ENCODE data around the gene SPOCK3. TPM values are rescaled to one million over a fixed set of nuclear protein-coding genes. Genes with fewer than 3 reads are reported as not detected.
"Not testable (repeated sequence)": the region's sequence is repeated elsewhere in the genome, so short reads cannot be mapped to it uniquely, and the experiment has no call there.

Gene SPOCK3
- total RNA-seq, 2 donors from 2014 or later = not detected

DNA sequence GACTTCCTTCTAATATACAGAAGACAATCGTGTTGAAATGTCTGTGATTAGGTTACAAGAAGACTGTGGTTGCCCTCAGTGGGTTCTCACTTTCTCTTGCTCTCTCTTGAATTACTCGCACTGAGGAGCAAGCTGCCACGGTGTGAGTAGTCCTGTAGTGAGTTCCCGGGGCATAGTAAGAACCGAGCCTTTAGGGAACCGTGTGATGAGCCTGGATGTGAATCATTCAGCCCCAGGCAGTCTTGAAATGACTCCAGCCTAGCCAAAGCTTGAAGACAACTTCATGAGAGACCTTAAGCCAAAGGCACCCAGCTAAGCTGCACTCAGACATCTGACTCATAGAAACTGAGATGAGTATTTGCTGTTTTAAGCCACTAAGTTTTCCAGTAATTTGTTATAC, 292.7 kb downstream of the SPOCK3 start:
- H3K9me3 ChIP-seq (ENCODE audit: control insufficient read depth, low read length, poor library complexity, severe bottlenecking) = no peaks in the 10 kb centered on the region
- Mint-ChIP-seq H3K36me3 (ENCODE audit: low read depth) (no peaks in the 10 kb centered on the region), H3K4me1 (no peaks in the 10 kb centered on the region), H3K27ac (no peak overlapping the region), H3K27me3 (no peaks in the 10 kb centered on the region), H3K4me3 (no peak overlapping the region)
- ATAC-seq = no peak
- no peak for DNase-seq

DNA sequence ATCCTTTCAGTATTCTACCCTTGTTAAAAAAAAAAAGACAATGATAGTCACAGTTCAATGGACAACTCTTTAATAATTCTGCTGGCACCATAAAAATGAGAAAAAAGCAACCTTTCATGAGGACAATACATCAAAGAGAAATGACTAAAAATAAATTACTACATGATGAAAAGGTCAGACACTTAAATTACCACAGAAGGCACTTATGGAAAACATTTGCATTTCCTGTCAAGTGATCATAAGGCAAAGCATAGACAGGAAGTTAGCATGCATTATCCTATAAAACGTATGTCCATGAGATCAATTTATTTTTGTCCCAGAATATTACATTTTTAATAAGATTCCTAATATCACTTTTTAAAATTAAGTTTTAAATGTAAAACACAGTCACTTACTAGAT, 303.8 kb downstream of the SPOCK3 start:
- no peaks in the 10 kb centered on the region for H3K9me3 ChIP-seq (ENCODE audit: control insufficient read depth, low read length, poor library complexity, severe bottlenecking)
- H3K27ac Mint-ChIP-seq = no peak overlapping the region
- H3K4me3 Mint-ChIP-seq = no peak overlapping the region
- DNase-seq = no peak
- no peaks in the 10 kb centered on the region for H3K27me3 Mint-ChIP-seq
- H3K36me3 Mint-ChIP-seq (ENCODE audit: low read depth) = no peaks in the 10 kb centered on the region
- ATAC-seq = no peak
- H3K4me1 Mint-ChIP-seq = no peaks in the 10 kb centered on the region

DNA sequence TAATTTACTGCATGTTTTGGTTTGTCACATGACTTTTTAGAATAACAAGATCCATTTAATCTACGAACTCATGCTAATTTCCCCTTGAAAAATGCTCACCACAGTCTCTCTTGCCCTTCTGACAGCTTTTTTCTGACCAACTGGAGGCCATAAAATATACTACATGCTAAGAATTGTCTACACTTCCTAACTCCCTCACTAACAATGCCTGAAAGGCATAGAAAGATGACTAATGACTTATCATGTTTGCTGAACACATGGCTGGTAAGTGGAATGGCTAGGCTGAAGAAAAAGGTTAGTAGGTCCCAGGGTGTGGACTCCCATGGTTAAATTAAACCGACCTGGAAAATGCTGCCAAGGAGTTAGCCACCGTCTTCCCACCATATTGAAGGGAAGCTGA, 309.9 kb downstream of the SPOCK3 start:
- no peaks in the 10 kb centered on the region for H3K27me3 Mint-ChIP-seq
- no peaks in the 10 kb centered on the region for H3K36me3 Mint-ChIP-seq (ENCODE audit: low read depth)
- DNase-seq (no peak), ATAC-seq (no peak)
- H3K4me3 Mint-ChIP-seq = no peak overlapping the region
- H3K9me3 ChIP-seq (ENCODE audit: control insufficient read depth, low read length, poor library complexity, severe bottlenecking) = no peaks in the 10 kb centered on the region
- H3K27ac Mint-ChIP-seq = no peak overlapping the region
- H3K4me1 Mint-ChIP-seq = no peaks in the 10 kb centered on the region

DNA sequence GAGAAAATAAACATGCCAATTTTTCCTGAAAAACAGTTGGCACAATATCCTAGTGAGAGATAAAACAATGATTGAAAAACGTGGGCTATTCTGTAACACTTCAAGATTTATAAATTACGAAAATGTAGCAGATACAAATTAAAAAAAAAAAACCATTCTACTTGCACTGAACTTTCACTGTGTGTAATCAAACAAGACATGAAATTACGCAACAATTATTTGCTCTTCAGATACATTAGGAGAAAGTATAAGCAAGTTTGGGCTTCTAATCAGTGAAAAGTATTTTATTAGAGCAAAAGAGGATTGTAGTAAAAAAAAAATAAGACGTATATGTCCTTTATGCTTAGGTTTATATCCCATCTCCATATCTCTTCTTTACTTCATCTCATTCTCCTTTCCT, 320.4 kb downstream of the SPOCK3 start:
- Mint-ChIP-seq H3K27ac (no peak overlapping the region), H3K4me3 (no peak overlapping the region), H3K27me3 (no peaks in the 10 kb centered on the region), H3K36me3 (ENCODE audit: low read depth) (no peaks in the 10 kb centered on the region), H3K4me1 (no peaks in the 10 kb centered on the region)
- ATAC-seq (no peak), DNase-seq (no peak)
- H3K9me3 ChIP-seq (ENCODE audit: control insufficient read depth, low read length, poor library complexity, severe bottlenecking) = no peaks in the 10 kb centered on the region

DNA sequence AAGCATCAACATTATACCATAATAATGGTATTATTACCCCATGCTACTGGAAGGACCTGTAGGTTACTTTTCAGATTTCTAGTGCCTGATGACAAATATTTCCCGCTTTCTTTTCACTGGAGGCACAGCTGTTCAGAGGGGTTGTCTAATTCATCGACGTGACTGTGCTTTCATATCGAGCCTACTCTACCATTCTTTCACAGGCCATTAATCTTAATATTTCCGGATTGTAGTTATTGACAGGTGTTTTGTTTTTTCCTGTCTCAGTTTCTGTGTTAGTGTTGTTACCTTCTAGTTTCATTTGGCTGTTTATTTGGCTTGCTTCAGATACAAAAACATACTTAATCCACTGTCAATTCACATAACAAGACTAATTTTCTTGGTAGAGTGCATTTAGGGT, 330.9 kb downstream of the SPOCK3 start:
- Mint-ChIP-seq H3K27me3 (no peaks in the 10 kb centered on the region), H3K4me3 (no peak overlapping the region)

DNA sequence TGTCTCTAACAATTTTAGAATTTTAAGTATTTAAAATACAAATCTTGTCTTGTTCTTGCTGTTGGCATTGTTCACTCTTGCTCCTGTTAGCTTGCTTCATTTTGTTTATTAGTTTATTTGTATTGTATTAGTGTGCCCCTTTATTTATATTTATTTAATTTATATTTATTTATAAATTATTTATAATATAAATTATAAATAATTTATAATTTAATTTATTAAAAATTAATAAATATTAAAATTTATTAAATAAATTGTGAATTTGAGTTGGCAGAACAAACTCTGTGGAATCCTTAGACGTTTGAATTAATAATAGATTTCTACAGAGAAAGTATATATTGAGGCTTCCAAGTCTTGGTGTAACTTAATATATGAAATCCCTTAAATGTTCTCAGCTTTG, 331.4 kb downstream of the SPOCK3 start:
- Mint-ChIP-seq H3K27ac (no peak overlapping the region), H3K4me3 (no peak overlapping the region), H3K4me1 (no peaks in the 10 kb centered on the region), H3K27me3 (no peaks in the 10 kb centered on the region), H3K36me3 (ENCODE audit: low read depth) (no peaks in the 10 kb centered on the region)
- no peak for DNase-seq
- H3K9me3 ChIP-seq (ENCODE audit: control insufficient read depth, low read length, poor library complexity, severe bottlenecking) = no peaks in the 10 kb centered on the region
- ATAC-seq = no peak

More for the DNA sequence above, 330.9 kb downstream of the SPOCK3 start:
- Mint-ChIP-seq H3K27ac (no peak overlapping the region), H3K4me1 (no peaks in the 10 kb centered on the region), H3K36me3 (ENCODE audit: low read depth) (no peaks in the 10 kb centered on the region)
- DNase-seq (no peak), ATAC-seq (no peak)
- no peaks in the 10 kb centered on the region for H3K9me3 ChIP-seq (ENCODE audit: control insufficient read depth, low read length, poor library complexity, severe bottlenecking)

DNA sequence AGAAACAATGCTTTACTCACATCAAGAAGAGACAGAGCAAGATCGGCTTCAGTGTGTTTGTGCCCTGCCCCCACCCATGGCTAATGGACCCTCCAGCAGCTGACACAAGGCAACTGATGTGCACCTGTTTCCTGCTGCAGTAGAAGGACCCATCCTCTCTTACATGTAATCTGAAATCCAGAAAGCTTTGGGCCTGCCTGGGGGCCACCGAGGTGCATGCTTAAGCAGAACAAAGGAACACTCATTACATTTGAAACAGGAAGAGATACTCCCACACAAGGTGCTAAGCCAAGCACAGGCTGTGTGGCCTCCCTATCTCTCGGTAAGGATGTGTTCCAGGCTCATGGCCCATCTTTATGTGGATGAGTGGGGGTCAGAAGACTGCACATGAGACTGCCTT, 338.0 kb downstream of the SPOCK3 start:
- no peak for ATAC-seq
- no peaks in the 10 kb centered on the region for H3K27me3 Mint-ChIP-seq
- H3K4me1 Mint-ChIP-seq = no peaks in the 10 kb centered on the region
- H3K36me3 Mint-ChIP-seq (ENCODE audit: low read depth) = no peaks in the 10 kb centered on the region
- H3K27ac Mint-ChIP-seq = no peak overlapping the region
- DNase-seq = no peak
- no peak overlapping the region for H3K4me3 Mint-ChIP-seq
- no peaks in the 10 kb centered on the region for H3K9me3 ChIP-seq (ENCODE audit: control insufficient read depth, low read length, poor library complexity, severe bottlenecking)

DNA sequence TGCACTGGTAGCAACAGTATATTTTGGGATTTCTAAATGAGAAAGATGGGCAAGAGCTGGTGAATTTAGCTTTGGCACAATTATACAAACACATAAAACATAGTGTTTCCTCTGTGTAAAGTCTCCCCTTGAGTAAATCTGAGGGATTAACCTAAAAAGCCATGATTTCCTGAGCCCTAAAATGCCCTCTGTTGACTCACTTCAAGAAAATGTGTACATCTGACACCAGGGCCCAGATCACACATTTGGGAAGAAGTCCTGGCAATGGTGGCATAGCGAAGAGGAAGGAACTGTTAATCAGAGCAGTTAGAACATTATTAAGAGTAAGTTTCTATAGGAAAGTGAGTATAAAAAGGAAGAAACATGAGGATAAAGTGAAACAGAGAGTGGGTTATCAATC, 338.5 kb downstream of the SPOCK3 start:
- Mint-ChIP-seq H3K27me3 (no peaks in the 10 kb centered on the region), H3K36me3 (ENCODE audit: low read depth) (no peaks in the 10 kb centered on the region), H3K4me3 (no peak overlapping the region), H3K4me1 (no peaks in the 10 kb centered on the region), H3K27ac (no peak overlapping the region)
- H3K9me3 ChIP-seq (ENCODE audit: control insufficient read depth, low read length, poor library complexity, severe bottlenecking) = no peaks in the 10 kb centered on the region
- DNase-seq = no peak
- ATAC-seq = no peak

DNA sequence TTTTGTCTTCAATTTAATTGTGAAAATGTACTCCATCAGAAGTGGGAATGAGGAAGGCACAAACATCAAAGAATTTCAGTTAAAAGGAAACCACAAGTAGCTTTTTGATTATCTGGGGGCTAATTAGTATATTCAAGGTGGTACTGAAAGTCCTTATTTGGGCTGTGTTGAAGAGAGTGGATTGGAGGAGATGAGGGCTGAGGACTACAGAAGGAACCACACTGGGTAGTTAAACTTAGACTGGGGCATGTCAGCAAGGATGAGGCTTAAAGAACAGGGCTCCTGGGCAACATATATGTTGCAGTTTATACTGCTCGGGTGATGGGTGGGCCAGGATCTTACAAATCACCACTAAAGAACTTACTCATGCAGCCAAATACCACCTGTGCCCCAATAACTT, 346.8 kb downstream of the SPOCK3 start:
- H3K27ac Mint-ChIP-seq = no peak overlapping the region
- no peaks in the 10 kb centered on the region for H3K36me3 Mint-ChIP-seq (ENCODE audit: low read depth)
- H3K4me1 Mint-ChIP-seq = no peaks in the 10 kb centered on the region
- DNase-seq (no peak), ATAC-seq (no peak)
- H3K9me3 ChIP-seq (ENCODE audit: control insufficient read depth, low read length, poor library complexity, severe bottlenecking) = no peaks in the 10 kb centered on the region
- H3K27me3 Mint-ChIP-seq = no peaks in the 10 kb centered on the region
- H3K4me3 Mint-ChIP-seq = no peak overlapping the region

DNA sequence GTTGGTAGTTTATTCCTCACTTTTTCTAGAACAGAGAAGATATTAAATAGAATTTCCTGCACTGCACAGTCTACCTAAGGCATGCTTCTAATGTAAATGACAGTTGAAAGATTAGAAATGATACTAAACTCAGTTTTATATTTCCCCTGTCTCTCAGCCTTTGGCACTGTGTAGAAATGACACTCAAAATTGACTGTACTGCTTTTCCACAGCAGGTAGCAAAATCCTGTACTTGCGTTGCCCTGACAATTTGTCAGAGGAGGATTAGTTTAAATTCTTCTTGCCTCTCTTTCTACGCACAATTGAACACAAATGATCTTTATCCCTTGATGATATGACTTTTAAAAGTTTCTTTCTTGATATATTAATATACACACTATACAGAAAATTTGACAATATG, 347.6 kb downstream of the SPOCK3 start:
- Mint-ChIP-seq H3K4me1 (no peaks in the 10 kb centered on the region), H3K27ac (no peak overlapping the region)

DNA sequence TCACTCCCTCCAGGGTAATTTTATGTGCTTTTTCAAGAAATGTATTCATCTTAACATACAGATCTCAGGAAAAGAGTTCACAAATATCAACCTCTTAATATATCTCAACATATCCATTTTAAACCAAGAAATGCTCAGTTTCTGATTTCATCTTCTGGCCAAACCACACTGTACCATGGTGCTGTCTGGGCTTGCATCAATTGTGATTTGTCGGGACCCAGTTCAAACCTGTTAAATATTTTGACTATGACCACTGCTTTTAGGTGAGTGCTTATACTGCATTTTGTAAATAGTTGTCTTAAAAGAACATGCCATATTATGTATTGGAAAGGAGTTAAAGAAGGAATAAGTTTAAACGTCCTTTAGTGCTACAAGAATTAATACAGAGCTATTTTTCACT, 352.1 kb downstream of the SPOCK3 start:
- Mint-ChIP-seq H3K36me3 (ENCODE audit: low read depth) (no peaks in the 10 kb centered on the region), H3K27ac (no peak overlapping the region), H3K4me3 (no peak overlapping the region), H3K27me3 (no peaks in the 10 kb centered on the region), H3K4me1 (no peaks in the 10 kb centered on the region)
- DNase-seq = no peak
- no peaks in the 10 kb centered on the region for H3K9me3 ChIP-seq (ENCODE audit: control insufficient read depth, low read length, poor library complexity, severe bottlenecking)
- ATAC-seq = no peak

More for the DNA sequence above, 347.6 kb downstream of the SPOCK3 start:
- no peak overlapping the region for H3K4me3 Mint-ChIP-seq
- H3K9me3 ChIP-seq (ENCODE audit: control insufficient read depth, low read length, poor library complexity, severe bottlenecking) = no peaks in the 10 kb centered on the region
- H3K27me3 Mint-ChIP-seq = no peaks in the 10 kb centered on the region
- DNase-seq (no peak), ATAC-seq (no peak)
- H3K36me3 Mint-ChIP-seq (ENCODE audit: low read depth) = no peaks in the 10 kb centered on the region

DNA sequence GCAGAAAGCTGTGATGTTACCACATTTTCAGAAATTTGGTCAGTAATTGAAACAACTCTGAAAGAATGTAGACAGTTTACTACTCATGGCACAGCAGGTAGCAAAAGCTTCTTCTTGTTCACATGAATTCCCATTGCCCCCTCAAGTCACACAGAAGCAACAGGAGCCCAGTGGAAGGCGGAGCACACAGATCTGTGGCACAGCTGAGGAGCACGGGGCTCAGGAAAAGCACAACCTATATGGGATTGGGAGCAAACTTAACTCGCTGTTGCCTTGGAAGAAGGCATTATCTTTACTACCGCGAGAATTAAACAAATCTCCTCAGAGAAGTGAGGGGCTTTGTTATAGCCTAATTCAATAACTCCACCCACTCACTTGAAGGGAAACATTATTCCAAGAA, 358.5 kb downstream of the SPOCK3 start:
- no peaks in the 10 kb centered on the region for H3K9me3 ChIP-seq (ENCODE audit: control insufficient read depth, low read length, poor library complexity, severe bottlenecking)
- DNase-seq (no peak), ATAC-seq (no peak)
- no peak overlapping the region for H3K4me3 Mint-ChIP-seq
- H3K4me1 Mint-ChIP-seq = no peaks in the 10 kb centered on the region
- no peaks in the 10 kb centered on the region for H3K27me3 Mint-ChIP-seq
- H3K27ac Mint-ChIP-seq = no peak overlapping the region
- no peaks in the 10 kb centered on the region for H3K36me3 Mint-ChIP-seq (ENCODE audit: low read depth)

DNA sequence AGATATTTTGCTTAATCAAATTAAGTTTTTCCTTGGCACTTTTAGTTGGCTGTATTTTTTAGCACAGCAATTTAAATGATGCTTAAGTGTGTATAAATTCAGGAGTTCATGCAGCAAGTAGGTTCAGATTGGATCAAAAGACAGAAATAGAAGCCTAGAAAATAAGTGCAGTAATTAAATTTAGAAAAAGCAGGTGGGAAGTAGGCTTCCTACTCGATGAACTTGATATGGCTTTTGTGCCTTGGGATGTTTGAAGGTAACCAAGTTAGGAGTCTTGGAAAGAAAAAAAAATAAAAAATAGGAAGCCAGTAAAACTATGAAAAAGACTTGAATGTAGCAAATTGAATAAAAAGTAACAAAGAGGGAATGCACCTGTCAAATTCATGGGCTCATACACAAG, 372.3 kb downstream of the SPOCK3 start:
- no peaks in the 10 kb centered on the region for H3K9me3 ChIP-seq (ENCODE audit: control insufficient read depth, low read length, poor library complexity, severe bottlenecking)
- no peak overlapping the region for H3K27ac Mint-ChIP-seq
- H3K27me3 Mint-ChIP-seq = no peaks in the 10 kb centered on the region
- no peaks in the 10 kb centered on the region for H3K4me1 Mint-ChIP-seq
- H3K36me3 Mint-ChIP-seq (ENCODE audit: low read depth) = no peaks in the 10 kb centered on the region
- no peak for DNase-seq
- ATAC-seq = no peak
- H3K4me3 Mint-ChIP-seq = no peak overlapping the region

DNA sequence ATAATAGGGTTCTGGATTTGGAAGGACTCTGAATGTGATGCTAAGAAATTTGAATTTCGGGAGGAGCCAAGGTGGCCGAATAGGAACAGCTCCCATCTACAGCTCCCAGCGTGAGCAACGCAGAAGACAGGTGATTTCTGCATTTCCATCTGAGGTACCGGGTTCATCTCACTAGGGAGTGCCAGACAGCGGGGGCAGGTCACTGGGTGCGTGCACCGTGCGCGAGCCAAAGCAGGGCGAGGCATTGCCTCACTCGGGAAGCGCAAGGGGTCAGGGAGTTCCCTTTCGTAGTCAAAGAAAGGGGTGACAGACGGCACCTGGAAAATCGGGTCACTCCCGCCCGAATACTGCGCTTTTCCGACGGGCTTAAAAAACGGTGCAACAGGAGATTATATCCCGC, 383.9 kb downstream of the SPOCK3 start:
- H3K27ac Mint-ChIP-seq; H3K27me3 Mint-ChIP-seq; H3K4me1 Mint-ChIP-seq; DNase-seq; H3K36me3 Mint-ChIP-seq (ENCODE audit: low read depth); H3K9me3 ChIP-seq (ENCODE audit: control insufficient read depth, low read length, poor library complexity, severe bottlenecking); H3K4me3 Mint-ChIP-seq; ATAC-seq: not testable (repeated sequence)

DNA sequence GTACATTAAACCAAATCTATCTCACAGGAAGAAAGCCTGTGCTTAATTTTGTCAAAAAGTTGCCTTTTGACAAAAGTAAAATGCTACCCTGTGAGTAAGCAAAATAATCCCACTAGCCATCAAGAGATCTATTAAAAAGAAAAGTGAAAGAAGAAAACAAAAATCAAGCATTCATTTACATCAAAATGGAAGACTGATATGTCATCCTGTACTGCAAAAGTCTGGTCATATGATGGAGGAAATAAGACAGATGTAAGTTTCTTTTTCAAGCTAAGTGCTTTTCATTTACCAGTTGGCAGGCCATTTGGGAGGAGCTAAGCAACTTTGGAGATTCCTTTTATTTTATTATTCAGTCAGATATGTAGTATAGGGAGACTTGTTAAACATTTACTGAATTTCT, 387.4 kb downstream of the SPOCK3 start:
- H3K4me3 Mint-ChIP-seq = no peak overlapping the region

More for the DNA sequence above, 387.4 kb downstream of the SPOCK3 start:
- DNase-seq (no peak), ATAC-seq (no peak)
- Mint-ChIP-seq H3K27me3 (no peaks in the 10 kb centered on the region), H3K36me3 (ENCODE audit: low read depth) (no peaks in the 10 kb centered on the region), H3K4me1 (no peaks in the 10 kb centered on the region), H3K27ac (no peak overlapping the region)
- H3K9me3 ChIP-seq (ENCODE audit: control insufficient read depth, low read length, poor library complexity, severe bottlenecking) = no peaks in the 10 kb centered on the region
